Endodermal cell (in vitro differentiated cells): ENCODE data around the gene MACROD2. TPM values are rescaled to one million over a fixed set of nuclear protein-coding genes. Genes with fewer than 3 reads are reported as not detected.

Experiments used
- DNase-seq: peaks from one replicate; pipeline ENCODE4 v3.0.0-alpha.2; 2017
- H3K27ac ChIP-seq: 2 replicates; pipeline ENCODE4 v1.5.1; 2013; ENCODE audit warnings: mild to moderate bottlenecking, low read depth, low read length, moderate library complexity
- H3K27me3 ChIP-seq: 2 replicates; pipeline ENCODE4 v1.6.1; 2013; ENCODE audit warnings: mild to moderate bottlenecking, low read length, moderate library complexity; ENCODE audit not compliant: insufficient read depth, control insufficient read depth, poor library complexity, severe bottlenecking
- H3K36me3 ChIP-seq: 2 replicates; pipeline ENCODE4 v1.7.0; 2013; ENCODE audit warnings: mild to moderate bottlenecking, low read length, moderate library complexity; ENCODE audit not compliant: control insufficient read depth, insufficient read depth
- H3K4me1 ChIP-seq: one replicate; pipeline ENCODE4 v1.7.0; 2013; ENCODE audit warnings: low read length; ENCODE audit not compliant: control insufficient read depth, insufficient read depth
- H3K4me3 ChIP-seq: 2 replicates; pipeline ENCODE4 v1.5.1; 2013; ENCODE audit warnings: mild to moderate bottlenecking, low read length, moderate library complexity
- H3K9ac ChIP-seq: 2 replicates; pipeline ENCODE4 v1.6.1; 2013; ENCODE audit warnings: mild to moderate bottlenecking, low read length, moderate library complexity; ENCODE audit not compliant: poor library complexity, severe bottlenecking; ENCODE audit errors: extremely low read depth
- H3K9me3 ChIP-seq: 2 replicates; pipeline ENCODE4 v1.6.1; 2013; ENCODE audit warnings: mild to moderate bottlenecking, low read length, moderate library complexity; ENCODE audit not compliant: control insufficient read depth
- H3K27ac Mint-ChIP-seq: 2 replicates; pipeline ENCODE4 v1.8.0; 2020; ENCODE audit warnings: mixed read lengths
- H3K27me3 Mint-ChIP-seq: 2 replicates; pipeline ENCODE4 v1.8.0; 2021; ENCODE audit warnings: mild to moderate bottlenecking, mixed read lengths; ENCODE audit not compliant: insufficient read depth
- H3K36me3 Mint-ChIP-seq: 2 replicates; pipeline ENCODE4 v1.8.0; 2020; ENCODE audit warnings: low read depth, mixed read lengths
- H3K4me1 Mint-ChIP-seq: 2 replicates; pipeline ENCODE4 v1.8.0; 2020; ENCODE audit warnings: mixed read lengths
- H3K4me3 Mint-ChIP-seq: 2 replicates; pipeline ENCODE4 v1.8.0; 2020; ENCODE audit warnings: mild to moderate bottlenecking, moderate library complexity, mixed read lengths
- H3K9me3 Mint-ChIP-seq: 2 replicates; pipeline ENCODE4 v1.8.0; 2020; ENCODE audit warnings: mild to moderate bottlenecking, mixed read lengths
- WGBS, 2 experiments: methylation state at CpG; one replicate each; pipeline versions ENCODE4 v1.1.5 to v1.1.7; 2013; ENCODE audit warnings: missing lambda C conversion rate in 2 of 2, mixed read lengths in 1 of 2; ENCODE audit not compliant: insufficient coverage in 1 of 2, insufficient read length in 1 of 2; 5-methylcytosine and 5-hydroxymethylcytosine counted together
- total RNA-seq, 2 donors: library from RNA; stranded (reverse); fragmentation: NEBNext Ultra II Directional in 1 of 2; extraction: Animal tissue kit (Norgen Biotek cat#: 25700) in 1 of 2; gene quantifications; 2 replicates in 1 of 2; 3 replicates in 1 of 2; pipeline ENCODE4 v1.2.1, GENCODE V29; 2021
- TF ChIP-seq, protein P1 (sequence below): fragments of 200-600 bp; sonication (generic); conservative IDR thresholded peaks from 2 replicates; pipeline ENCODE4 v1.5.0; 2021; ENCODE audit warnings: antibody characterized with exemption, mild to moderate bottlenecking

The MACROD2 gene
- total RNA-seq, 2 donors from 2014 or later, result 2.3 to 4.8 TPM

DNA sequence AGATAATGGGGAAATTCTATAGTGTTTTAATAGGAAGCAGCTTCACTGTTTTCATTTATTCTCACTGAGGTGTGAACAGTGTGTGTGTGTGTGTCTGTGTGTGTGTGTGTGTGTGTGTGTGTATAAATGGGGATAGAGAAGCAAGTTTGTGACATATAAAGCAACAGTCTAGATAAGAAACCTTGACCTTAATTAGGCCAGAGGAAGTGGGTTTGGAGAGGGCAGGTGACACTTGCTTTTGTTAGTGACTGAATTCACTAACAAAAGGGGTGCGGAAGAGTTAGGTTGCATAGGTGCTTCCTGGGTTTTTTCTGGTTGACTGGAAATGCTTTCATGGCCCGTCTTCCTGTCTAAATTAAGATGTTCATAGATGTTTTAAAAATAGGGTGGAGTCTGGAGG lies 857.8 kb downstream of the MACROD2 start:
- H3K27ac Mint-ChIP-seq, result no peak overlapping the region
- no peak overlapping the region for H3K4me3 ChIP-seq
- peaks cover 14% of the 10 kb centered on the region for H3K4me1 Mint-ChIP-seq
- no peak overlapping the region for H3K4me3 Mint-ChIP-seq
- H3K27me3 Mint-ChIP-seq, result no peaks in the 10 kb centered on the region
- H3K9me3 ChIP-seq, result no peaks in the 10 kb centered on the region
- no peaks in the 10 kb centered on the region for H3K36me3 Mint-ChIP-seq
- no peak overlapping the region for H3K9ac ChIP-seq
- no peaks in the 10 kb centered on the region for H3K27me3 ChIP-seq
- WGBS, 2 experiments, result 92 to 100% methylated on average over 2 of the region's 2 CpGs
- H3K36me3 ChIP-seq, result no peaks in the 10 kb centered on the region
- H3K9me3 Mint-ChIP-seq, result no peaks in the 10 kb centered on the region
- H3K4me1 ChIP-seq, result no peaks in the 10 kb centered on the region
- no peak for DNase-seq
- no peak overlapping the region for H3K27ac ChIP-seq
- TF ChIP-seq, protein P1, sequence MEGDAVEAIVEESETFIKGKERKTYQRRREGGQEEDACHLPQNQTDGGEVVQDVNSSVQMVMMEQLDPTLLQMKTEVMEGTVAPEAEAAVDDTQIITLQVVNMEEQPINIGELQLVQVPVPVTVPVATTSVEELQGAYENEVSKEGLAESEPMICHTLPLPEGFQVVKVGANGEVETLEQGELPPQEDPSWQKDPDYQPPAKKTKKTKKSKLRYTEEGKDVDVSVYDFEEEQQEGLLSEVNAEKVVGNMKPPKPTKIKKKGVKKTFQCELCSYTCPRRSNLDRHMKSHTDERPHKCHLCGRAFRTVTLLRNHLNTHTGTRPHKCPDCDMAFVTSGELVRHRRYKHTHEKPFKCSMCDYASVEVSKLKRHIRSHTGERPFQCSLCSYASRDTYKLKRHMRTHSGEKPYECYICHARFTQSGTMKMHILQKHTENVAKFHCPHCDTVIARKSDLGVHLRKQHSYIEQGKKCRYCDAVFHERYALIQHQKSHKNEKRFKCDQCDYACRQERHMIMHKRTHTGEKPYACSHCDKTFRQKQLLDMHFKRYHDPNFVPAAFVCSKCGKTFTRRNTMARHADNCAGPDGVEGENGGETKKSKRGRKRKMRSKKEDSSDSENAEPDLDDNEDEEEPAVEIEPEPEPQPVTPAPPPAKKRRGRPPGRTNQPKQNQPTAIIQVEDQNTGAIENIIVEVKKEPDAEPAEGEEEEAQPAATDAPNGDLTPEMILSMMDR, result no peak

GRCh38 chr20:14855171-14855570 lies 859.9 kb downstream of the MACROD2 start:
- no peak overlapping the region for H3K27ac ChIP-seq
- no peak overlapping the region for H3K4me3 Mint-ChIP-seq
- no peak for DNase-seq
- H3K27me3 Mint-ChIP-seq, result peaks cover 2% of the 10 kb centered on the region
- H3K4me1 Mint-ChIP-seq, result peaks cover 20% of the 10 kb centered on the region
- no peaks in the 10 kb centered on the region for H3K9me3 ChIP-seq
- TF ChIP-seq, protein P1, result no peak
- no peaks in the 10 kb centered on the region for H3K36me3 Mint-ChIP-seq
- no peaks in the 10 kb centered on the region for H3K9me3 Mint-ChIP-seq
- H3K4me1 ChIP-seq, result no peaks in the 10 kb centered on the region
- H3K27ac Mint-ChIP-seq, result no peak overlapping the region
- 91 to 100% methylated on average over 2 of the region's 2 CpGs for WGBS, 2 experiments
- H3K27me3 ChIP-seq, result no peaks in the 10 kb centered on the region
- H3K36me3 ChIP-seq, result no peaks in the 10 kb centered on the region
- no peak overlapping the region for H3K4me3 ChIP-seq
- H3K9ac ChIP-seq, result no peak overlapping the region

DNA sequence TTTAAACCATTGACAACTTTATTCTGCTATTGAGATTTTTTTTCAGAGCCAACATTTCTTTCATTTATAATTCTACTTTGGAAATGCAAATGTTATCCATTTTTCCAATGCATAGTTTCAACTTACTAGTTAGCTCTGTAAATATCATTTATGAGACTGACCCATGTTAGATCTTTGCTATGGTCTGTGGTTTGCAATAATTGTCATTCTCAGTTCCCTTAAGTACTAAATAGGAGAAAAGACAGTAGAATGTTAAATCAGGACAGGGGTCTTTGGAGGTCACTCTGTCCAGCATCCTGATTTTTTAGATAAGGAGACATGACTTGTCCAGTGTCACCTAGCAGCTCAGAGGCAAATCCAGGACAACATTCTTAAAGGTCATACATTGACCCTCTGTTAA lies 864.3 kb downstream of the MACROD2 start:
- no peak for DNase-seq
- Mint-ChIP-seq H3K9me3 (no peaks in the 10 kb centered on the region), H3K36me3 (no peaks in the 10 kb centered on the region), H3K27ac (no peak overlapping the region), H3K4me1 (peaks cover 25% of the 10 kb centered on the region), H3K4me3 (no peak overlapping the region), H3K27me3 (peaks cover 2% of the 10 kb centered on the region)
- TF ChIP-seq, protein P1, result no peak
- Histone ChIP-seq H3K36me3 (no peaks in the 10 kb centered on the region), H3K4me3 (no peak overlapping the region), H3K4me1 (no peaks in the 10 kb centered on the region), H3K27ac (no peak overlapping the region), H3K9me3 (no peaks in the 10 kb centered on the region), H3K27me3 (no peaks in the 10 kb centered on the region), H3K9ac (no peak overlapping the region)
